Stimulated activated CD4-positive, alpha-beta T cell treated with anti-CD3 and anti-CD28 coated beads, TNF-alpha, amount 100 ng/mL, for 4 hours (primary cell): ENCODE measurements around the gene SAPCD2.
"Not testable (repeated sequence)": the region's sequence is repeated elsewhere in the genome, so short reads cannot be mapped to it uniquely, and the experiment has no call there.

ENCODE experiments used
- DNase-seq, 3 experiments: peaks; one replicate each; pipeline ENCODE4 v3.0.0-alpha.2; 2020; ENCODE audit warnings: low read depth in 3 of 3

Gene SAPCD2, protein sequence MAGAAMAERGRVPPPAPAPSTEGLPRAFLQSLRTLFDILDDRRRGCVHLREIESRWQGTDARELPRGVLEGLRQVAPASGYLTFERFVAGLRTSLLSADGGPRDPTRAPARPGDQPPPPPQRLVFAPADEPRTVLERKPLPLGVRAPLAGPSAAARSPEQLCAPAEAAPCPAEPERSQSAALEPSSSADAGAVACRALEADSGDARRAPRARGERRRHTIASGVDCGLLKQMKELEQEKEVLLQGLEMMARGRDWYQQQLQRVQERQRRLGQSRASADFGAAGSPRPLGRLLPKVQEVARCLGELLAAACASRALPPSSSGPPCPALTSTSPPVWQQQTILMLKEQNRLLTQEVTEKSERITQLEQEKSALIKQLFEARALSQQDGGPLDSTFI

DNA sequence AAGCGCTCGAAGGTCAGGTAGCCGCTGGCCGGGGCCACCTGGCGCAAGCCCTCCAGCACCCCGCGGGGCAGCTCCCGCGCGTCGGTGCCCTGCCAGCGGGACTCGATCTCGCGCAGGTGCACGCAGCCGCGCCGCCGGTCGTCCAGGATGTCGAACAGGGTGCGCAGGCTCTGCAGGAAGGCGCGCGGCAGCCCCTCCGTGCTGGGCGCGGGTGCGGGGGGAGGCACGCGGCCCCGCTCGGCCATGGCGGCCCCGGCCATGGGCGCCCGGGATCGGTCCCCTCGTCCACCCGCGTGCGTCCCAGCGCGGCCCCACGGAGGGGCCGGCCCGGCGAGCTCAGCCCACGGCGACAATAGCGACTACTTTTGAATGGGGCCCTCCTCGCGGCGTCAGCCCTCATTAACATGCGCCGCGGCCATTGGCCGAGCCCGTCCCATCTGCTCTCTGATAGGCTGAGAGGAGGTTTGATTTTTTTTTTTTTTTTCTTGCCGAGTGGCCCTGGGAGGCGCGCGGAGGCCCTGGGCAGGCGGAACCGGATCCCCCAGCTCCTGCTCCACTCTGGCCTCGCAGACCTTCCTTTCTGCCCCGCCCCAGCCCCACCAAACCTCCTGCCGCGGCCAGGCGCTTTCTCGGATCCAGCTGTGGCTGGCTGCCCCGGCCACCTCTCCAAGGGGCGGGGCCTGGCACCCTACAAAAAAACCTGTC, at the start of gene SAPCD2:
TSS of gene SAPCD2 (minus strand) at position 357 of the 705 bp plus-strand sequence. CDS start at position 260, 97 bp downstream.
- peak; percentile 59 to 67 (median 67) for DNase-seq

DNA sequence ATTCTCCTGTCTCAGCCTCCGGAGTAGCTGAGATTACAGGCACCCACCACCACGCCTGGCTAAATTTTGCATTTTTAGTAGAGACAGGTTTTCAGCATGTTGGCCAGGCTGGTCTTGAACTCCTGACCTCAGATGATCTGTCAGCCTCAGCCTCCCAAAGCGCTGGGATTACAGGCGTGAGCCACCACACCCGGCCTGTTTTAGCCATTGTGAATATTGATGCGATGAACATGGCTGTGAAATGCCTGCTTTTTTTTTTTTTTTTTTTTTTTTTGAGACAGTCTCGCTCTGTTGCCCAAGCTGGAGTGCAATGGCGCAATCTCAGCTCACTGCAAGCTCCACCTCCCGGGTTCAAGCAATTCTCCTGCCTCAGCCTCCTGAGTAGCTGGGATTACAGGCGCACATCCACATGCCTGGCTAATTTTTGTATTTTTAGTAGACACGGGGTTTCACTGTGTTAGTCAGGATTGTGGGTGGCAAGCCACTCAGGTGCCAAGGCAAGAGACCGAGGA, 47.8 kb upstream of the SAPCD2 start:
- not testable (repeated sequence) for DNase-seq

DNA sequence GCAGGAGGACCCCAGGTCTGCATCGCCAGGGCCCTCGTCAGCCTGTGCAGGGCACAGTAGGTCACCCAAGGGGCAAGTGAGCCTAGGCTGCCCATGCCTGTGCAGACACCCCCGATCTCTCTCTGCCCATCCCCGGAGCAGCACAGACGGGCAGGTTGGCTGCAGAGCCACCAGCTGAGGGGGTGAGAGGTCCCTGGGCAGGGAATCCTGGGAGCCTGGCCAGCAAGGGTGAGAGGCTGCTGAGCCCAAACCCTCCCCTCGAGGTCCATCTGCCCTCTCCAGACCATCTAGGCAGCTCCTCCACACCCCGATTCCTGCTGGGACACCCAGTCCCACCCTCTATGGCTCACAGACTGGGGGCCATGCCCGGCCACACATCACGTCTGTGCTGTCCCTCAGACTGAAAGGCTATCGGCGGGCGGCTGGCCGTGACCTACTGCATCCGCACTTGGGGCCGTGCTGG, 46.9 kb upstream of the SAPCD2 start:
- DNase-seq: no peak

DNA sequence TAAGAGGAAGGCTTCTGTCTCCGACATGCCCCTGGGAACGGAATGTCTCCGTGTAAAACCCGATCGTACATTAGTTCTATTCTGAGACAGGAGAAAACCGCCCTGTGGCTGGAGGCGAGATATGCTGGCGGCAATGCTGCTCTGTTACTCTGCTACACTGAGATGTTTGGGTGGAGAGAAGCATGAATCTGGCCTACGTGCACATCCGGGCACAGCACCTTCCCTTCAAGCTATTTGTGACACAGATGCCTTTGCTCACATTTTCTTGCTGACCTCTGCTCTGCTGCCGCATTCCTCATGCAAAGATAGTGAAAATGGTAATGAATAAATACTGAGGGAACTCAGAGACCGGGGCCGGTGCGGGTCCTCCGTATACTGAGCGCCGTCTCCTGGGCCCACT, 46.4 kb upstream of the SAPCD2 start:
- DNase-seq: no peak

DNA sequence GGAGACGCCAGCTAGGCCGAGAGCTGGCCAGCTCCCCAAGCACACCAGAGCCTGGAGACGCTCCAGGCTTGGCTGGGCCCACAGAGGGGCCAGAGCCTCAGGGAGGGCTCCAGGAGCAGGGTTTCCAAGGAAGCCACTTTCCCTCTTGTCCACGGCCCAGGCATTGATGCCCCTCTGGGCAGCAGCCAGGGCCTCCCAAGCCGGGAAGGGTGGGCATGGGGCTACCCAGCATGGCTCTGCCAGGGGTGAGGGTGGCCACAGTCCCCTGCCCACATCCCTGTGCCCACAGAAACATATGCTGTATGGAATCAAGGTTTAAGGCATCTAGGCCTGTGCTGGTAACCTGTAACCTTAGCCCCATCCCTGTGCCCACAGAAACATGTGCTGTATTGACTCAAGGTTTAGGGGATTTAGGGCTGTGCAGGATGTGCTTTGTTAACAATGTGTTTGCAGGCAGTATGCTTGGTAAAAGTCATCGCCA, 45.7 kb upstream of the SAPCD2 start:
- DNase-seq: no peak

DNA sequence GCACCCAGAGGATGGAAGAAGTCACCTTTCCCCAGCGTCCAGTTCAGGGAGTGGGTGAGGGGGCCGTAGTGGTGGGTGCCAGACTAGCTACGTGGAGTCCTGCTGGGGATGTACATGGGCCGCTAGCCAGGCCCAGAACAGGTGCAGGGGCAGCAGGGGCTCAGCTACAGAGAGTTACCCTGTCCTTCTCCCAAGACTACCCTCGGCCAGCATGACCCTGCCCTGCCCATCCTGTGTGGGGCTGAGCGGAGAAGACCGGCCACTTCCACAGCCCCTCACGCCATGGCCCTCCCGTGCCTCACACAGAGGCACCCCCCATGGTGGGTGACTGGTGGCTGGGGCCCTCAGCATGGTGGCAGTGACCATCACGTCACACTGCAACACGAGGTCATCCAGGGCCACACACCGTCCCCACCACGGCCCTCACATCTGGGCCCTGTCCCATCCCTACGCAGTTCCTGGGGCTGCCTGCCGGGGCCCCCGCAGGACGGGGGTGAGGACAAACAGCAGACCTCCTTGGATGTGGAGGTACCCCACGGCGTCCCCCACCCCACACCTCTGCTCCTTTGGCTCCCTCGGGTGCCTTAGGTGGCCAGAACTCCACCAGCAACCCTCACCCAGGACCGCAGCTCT, 45.2 kb upstream of the SAPCD2 start:
- no peak for DNase-seq

DNA sequence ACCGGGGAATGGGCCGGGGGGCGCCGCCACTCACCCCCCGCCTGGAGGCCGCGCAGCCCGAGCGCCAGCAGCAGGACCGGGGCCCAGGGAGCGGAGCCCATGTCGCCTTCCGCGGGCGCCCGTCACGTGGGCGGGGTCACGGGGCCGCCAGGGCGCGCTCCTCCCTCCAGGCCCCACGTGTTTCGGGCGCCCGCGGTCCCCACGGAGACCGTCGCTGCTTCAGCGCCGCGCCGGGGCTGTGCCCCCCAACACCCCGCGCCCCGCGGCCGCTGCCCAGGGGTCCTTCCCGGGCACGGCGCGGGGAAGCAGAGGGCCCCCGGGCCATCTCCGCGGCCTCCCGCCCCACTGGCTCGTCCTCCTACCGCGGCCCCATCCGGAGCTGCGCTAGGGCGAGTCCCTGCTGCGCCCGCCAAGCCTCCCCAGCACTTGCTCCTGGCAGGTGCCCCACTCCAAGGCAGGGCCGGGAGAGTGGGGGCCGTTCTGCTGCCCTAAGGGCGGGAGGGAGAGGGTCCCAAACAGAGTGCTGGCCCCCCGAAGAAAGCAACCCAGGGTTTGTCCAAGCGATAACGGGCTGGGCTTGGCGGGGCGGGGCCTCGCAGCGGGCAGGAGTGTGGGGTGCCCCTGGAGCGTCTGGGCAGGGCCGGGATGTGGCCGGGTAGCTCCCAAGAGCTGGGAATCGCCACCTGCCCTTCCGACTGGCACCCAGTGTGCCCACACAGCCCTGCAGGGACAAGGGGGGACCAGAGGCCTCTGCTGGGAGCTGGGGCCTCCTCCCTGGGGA, 44.4 kb upstream of the SAPCD2 start, which contains the start of gene DPP7:
TSS of gene DPP7 (minus strand) at position 121 of the 781 bp plus-strand sequence. CDS start at position 101, 20 bp downstream.
- DNase-seq: peak; percentile 64 to 72 (median 66)

DNA sequence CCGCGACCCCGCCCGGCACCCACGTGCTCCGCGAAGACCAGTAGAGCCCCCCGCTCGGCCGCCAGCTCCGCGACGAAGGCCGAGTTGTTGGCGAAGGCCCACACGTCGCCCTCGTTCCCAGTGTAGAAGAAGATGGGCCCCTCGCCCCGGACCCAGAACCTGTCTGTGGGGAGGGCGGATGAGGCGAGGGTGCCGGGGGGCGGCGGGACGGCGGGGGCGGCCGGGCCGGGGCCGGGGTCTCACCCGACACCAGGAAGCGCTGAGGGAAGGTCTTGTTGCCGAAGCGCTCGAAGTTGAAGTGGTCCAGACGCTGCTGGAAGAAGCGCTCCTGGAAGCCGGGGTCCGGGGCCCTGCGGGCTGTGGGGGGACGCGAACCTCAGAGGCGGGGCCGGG, 43.9 kb upstream of the SAPCD2 start:
- DNase-seq: no peak

DNA sequence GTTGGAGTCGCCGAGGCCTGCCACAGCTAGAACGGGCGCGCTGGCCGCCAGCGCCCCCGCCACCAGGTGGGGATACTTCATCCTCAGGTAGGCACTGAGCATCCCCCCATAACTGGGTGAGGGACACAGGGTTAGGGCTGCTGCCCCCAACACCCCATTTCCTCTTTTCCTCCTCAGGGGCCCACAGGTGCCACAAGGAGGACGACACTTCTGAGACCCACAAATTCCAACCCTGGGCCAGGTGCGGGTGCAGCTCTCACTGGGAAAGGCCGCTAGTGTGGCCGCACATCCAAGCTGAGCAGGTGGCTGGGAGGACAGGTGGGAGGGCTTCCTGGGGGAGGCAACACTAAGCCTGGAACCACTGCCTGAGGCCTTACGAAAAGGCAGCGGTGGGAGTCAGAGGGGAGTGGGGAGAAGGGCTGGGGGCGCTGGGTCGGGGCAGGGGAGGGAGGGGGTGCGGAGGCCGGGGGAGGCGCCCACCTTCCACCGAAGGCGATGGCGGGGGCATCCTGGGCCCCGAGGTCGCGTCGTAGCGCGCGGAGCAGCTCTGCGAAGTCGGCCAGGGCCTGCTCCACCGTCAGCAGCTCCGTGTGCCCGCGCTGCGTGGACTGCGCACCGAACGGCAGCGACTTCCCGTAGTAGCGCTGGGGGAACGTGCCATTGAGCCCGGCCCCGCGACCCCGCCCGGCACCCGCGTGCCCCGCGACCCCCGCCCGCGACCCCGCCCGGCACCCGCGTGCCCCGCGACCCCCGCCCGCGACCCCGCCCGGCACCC, 43.2 kb upstream of the SAPCD2 start:
- no peak for DNase-seq

DNA sequence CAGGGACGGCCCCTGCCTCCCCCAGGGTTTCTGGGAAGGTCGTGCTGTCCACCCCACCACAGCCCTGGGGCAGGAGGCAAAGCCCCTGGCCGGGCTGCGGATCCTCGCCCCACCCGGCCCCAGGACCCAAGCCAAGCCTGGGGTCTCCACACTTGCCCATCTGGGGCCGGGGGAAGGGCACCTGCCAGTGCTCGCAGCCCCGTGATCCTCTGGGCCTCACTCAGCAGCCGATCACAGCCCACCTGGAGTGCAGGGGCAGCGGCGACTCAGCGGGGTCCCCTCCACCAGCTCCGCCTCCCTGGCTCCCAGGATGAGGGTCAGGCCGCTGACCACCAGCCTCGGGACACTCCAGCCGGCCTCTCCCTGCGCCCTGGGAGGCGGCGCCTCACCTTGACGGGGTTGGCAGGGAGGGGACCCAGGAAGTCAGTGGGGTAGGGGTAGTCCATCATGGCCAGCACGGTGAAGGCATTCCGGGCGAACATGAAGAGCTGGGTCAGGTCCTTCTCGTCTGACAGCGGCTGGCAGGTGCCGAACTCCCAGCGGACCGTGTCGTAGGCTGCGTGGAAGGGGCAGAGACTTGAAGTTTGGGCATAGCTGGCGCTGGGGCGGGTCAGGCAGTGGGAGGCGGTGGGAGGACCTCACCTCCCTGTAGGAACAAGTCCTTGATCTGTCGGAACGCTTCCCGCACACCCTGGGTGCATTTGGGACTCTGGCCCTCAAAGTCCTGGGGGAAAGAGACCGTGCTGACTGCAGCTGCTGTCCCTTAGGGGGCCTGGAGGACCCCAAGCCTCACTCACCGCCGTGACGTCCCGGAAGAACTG, 42.4 kb upstream of the SAPCD2 start:
- no peak for DNase-seq

DNA sequence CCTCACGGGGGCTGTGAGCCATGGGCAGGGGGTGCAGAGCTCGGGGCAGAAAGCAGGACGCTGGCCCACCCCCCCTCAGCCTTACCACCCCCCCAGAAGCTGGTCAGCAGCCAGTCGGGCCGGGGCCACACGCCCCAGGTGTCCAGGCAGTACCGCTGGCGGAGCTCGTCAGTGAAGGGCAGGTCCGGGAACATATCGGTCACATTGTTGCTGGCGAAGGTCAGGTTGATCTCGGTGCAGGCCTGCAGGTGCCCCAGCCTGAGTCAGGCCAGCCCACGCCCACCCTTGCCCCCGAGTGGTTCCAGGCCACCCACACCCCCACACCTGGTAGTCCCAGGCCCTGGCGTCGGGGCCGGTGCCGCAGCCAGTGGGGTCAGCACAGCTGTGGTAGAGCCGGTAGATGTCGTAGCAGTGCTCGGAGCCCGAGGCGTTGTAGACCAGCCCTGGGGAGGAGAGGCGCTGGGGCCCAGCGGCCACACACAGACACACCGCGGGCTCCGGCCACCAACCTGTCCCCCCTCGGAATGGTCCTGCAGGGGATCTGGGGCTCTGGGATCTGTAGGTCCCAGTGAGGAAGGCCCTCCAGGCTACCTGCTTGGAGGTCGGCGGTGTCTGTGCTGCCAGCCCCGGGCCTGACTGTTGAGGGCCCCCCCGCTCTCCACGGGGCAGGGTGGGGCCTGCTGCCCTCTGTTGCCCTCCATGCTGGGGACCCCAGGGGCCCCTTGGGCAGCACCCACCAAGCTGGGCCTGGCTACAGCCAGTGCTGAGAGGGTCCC, 41.6 kb upstream of the SAPCD2 start:
- no peak for DNase-seq

DNA sequence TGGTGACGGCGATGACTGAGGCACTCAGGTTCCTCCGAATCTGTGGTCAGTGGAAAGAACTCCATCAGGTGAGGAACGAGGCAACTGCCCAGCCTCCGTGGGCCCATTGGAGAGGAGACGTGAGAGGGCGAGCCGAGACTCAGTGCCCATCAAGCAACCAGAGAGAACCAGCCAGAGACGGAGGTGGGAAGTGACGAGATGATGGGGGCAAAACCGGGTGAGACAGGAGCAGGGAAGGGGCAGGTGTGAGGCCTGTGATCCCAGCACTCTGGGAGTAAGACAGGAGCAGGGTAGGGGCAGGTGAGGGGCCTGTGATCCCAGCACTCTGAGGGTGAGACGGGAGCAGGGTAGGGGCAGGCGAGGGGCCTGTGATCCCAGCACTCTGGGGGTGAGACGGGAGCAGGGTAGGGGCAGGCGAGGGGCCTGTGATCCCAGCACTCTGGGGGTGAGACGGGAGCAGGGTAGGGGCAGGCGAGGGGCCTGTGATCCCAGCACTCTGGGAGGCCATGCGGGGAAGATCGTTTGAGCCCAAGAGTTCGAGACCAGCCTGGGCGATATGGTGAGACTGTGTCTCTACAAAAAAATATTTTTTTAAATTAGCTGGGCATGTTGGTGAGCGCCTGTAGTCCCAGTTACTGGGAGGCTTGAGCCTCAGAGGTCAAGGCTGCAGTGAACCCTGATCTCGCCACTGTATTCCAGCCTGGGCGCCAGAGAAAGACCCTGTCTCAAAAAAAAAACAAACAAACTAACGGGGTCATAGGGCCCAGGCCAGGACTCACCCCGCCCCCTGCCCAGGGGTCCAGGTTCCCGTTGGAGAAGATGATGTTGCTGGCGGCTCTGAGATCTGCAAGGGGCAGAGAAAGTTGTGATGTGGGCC, 40.8 kb upstream of the SAPCD2 start:
- DNase-seq: no peak

DNA sequence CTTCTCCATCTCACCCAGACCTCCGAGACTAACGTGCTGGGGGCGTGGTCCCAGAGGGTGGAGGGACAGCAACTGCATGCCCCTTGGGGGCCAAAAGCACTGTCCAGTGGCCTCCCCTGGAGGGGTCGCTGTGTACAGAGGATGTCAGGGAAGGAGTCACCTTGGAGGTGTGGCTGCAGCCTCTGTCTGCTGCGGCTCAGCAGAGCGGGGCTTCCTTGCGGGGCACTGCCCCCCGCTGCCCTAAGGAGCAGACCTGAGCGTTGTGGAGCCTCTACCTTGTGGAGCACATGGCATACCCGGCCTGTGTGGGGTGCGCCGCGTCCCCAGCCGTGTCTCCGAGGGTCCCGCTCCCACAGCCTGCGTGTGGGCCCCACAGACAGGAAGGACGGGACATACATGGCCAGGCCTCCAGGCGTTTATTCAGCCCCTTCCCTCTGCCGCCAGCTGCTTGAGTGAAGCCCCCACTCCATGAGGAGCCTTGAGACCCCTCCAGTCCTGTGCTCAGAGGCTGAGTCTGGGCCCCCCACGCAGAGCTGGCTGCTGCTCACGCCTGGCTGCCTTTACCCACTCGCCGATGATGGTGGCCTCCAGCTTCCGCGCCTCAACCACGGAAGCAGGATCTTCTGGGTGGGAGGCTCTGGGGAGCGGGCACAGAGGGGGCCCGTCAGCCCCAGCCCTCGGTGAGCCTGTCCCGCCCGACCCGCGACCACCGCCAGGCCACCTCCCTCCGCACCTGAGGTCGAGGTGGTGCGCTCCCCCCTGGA, 40.0 kb upstream of the SAPCD2 start:
- no peak for DNase-seq

DNA sequence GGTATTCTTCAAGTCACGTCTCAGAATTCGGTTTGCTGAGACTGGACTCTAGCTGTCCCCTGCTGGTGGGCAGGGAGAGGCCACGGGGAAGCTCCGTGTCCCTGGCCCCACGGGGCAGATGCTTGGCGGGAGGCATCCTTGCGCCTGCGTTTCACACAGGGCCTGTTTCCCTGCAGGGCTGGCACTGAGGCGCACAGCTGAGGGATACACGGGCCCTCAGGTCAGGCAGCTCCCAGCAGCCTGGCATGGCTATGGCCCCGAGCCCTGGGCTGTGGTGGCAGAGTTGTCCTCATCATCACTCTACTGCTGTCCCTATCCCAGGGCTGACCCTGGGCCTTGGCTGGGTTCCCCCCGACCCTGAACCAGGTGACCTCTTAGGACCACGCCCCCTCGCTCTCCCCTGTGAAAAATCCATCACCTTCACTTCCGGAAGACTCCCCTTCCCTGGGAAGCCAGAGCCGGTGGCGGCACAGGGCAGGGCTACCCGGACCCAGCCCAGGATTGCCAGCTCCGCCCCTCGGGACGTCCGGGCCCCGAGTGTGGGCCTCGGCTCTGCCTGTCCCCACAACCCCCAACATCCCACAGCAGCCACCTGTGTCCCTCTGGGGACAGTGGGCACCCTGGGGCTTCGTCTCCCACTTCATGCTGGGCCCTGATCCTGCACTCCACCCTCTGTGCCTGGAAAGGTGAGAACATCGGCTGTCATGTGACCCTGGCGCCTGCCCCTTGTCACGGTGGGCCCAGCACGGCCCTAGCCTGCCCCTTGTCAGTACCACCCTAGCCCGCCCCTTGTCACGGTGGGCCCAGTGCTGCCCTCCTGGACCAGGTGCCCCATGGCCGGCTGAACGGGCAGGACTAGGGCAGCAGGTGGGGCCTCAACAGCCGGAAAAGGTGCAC, 39.1 kb upstream of the SAPCD2 start:
- DNase-seq: no peak

DNA sequence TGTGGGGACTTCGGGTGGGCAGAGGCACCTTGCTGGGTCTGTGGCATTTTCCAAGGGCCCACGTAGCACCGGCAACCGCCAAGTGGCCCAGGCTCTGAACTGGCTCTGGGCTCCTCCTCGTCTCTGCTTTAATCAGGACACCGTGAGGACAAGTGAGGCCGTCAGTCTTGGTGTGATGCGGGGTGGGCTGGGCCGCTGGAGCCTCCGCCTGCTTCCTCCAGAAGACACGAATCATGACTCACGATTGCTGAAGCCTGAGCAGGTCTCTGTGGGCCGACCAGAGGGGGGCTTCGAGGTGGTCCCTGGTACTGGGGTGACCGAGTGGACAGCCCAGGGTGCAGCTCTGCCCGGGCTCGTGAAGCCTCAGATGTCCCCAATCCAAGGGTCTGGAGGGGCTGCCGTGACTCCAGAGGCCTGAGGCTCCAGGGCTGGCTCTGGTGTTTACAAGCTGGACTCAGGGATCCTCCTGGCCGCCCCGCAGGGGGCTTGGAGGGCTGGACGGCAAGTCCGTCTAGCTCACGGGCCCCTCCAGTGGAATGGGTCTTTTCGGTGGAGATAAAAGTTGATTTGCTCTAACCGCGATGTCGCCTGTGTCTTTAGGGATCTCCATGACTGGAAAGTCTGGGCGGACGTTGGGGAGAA, 38.4 kb upstream of the SAPCD2 start:
- DNase-seq: no peak

DNA sequence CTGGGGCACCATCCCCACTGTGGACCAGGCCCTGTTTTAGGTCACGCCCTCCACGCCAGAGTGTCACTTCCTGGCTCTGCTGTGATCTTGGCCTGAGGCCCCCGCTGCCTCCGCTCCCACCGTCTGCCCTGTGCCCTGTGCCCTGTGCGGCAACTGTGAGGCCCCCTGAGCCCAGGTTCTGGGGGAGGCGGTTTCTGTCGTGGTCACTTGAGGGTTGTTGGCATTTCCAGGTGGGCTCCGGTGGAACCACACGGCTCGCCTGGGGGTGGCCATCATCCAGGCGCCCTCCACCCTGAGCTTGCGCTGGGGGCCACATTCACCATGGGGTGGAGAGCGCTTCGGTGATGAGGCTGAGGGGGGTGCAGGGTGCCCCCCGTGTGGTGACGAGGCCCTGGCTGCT, 37.6 kb upstream of the SAPCD2 start:
- DNase-seq: no peak
